HG03442 (cell line): ENCODE data around the gene MYBPC2.
"Not testable (repeated sequence)": the region's sequence is repeated elsewhere in the genome, so short reads cannot be mapped to it uniquely, and the experiment has no call there.

Source experiments
- ATAC-seq: cut with Tn5 transposase; IDR thresholded peaks from one replicate; pipeline ENCODE4 v1.9.1; 2021; ENCODE audit warnings: mild to moderate bottlenecking, moderate library complexity; ENCODE audit not compliant: unreplicated experiment

Gene MYBPC2

GRCh38 chr19:50427318-50427925, 5.3 kb upstream of the MYBPC2 start:
- no peak for ATAC-seq

GRCh38 chr19:50427997-50428425, 4.7 kb upstream of the MYBPC2 start:
- no peak for ATAC-seq

DNA sequence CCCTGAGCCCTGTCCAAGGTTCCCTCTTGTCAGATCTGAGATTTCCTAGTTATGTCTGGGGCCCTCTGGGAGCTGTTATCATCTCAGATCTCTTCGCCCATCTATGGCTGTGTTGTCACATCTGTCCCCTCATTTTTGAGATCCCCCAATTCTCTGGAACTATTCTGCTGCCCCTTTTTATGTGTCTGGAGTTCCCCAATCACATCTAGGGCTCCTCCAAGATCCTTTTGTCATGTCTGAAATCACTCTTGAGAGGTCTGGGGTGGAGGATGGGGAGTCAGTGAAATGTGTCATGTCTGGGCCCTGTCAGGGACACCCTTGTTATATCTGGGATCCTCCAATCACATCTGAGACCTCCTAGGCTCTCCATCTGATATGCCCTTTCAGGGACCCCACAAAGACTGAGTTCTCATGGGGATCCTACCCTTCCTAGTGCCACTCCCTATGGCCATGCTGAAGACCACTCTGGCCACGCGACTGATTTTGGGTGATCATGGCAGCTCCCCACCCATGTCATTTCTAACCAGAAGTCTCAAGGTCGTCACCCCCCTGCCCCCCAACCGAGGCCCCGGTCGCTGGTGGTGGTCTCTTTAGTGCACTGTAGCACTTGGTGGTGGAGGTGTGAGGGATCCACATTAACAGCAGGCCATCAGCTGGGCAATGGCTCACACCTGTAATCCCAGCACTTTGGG, 3.8 kb upstream of the MYBPC2 start:
- ATAC-seq: no peak

GRCh38 chr19:50430888-50431342, 1.8 kb upstream of the MYBPC2 start:
- no peak for ATAC-seq

DNA sequence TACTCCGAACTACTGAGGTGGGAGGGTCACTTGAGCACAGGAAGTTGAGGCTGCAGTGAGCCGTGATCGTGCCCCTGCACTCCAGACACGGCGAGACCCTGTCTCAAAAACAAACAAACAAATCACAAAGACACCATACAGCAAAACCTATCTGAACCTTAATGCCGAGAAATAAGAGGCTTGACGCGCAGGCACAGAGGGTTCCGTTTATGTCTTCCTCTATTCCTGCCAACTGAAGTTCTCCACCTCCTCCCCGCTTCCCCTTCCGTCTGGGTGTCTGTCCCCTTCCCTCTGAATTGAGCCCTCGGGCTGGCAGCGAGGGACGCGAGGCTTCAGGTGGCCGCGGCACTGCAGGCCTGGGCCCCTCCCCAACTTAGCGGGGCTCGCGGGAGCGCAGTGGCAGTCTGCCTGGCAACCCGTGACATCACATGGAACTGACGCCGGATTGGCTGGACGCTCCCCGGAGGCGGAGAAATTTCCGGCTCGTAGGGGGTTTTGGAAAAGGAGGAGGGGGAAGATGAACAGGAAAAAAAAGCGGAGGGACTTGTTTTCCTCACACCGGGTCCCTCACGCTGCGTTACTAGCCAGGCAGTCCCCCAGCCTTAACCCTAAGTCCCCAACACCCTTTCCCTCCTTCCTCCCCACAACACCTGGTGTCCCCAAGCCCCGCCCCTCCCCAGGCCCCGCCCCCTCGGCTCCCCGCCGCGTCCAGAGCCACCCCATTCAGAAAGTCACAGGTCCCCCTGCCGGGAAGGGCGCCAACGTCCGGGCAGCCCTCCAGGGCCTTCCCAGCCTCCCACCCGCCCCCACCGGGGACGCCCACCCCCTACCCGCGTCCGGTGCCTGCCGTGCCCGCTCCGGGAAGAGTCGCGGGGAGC, 1.1 kb upstream of the MYBPC2 start:
- ATAC-seq: peak; percentile 79

- ATAC-seq: no peak
These were observed 799 bp downstream of the MYBPC2 start for GRCh38 chr19:50433201-50434180.

DNA sequence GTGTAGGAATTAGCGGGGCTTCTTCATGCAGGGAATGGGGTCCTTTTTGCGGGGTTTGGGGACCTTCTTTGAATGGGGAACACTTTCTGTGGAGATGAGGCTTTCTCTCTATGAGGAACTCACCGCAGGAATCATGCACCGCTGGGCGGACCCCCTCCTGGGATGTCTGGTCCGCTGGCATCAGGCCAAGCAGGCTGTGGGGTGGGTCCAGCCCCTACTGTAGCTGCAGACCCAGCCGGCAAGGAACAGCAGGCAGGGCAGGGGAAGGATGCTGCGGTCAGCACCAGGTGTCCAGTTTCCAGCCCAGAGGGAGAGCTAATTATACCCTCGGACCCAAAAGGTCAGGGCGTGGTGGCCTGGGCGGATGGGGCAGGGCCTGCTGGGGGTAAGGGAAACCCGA, 1.8 kb downstream of the MYBPC2 start:
- ATAC-seq: no peak

DNA sequence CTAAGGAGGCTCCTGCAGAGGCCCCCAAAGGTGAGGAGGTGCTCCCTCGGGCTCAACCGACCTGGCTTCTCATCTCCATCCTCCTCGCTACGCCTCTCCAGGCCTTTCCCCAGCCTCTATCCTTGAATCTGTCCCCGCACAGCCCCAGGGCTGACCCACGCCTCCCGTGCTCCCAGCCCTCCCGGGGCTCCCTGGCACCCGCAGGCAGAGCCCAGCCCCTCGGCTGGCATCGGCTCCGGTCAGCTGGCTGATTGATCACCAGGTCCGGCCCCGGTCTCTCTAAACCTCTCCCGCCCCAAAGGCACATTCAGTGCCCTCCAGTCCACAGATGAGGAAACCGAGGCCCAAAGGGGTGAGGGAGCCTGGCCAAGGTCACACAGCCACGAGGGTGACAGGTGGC, 2.5 kb downstream of the MYBPC2 start:
- no peak for ATAC-seq

DNA sequence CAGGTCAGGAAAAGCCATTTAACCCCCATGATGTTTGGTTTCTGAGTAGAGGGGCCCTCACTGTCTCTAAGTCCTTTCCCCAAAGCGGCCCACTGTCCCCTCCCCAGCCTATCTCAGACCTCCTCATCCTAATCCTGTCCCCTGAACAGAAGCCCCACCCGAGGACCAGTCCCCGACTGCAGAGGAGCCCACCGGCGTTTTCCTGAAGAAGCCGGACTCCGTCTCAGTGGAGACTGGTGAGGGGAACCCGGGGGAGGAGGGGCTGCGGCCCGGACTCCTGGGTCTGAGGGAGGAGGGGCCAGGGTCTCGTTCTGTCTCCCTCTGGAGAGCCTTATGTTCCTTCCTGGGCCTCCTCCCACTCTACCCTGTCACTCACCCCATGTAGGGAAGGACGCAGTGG, 2.9 kb downstream of the MYBPC2 start:
- no peak for ATAC-seq

DNA sequence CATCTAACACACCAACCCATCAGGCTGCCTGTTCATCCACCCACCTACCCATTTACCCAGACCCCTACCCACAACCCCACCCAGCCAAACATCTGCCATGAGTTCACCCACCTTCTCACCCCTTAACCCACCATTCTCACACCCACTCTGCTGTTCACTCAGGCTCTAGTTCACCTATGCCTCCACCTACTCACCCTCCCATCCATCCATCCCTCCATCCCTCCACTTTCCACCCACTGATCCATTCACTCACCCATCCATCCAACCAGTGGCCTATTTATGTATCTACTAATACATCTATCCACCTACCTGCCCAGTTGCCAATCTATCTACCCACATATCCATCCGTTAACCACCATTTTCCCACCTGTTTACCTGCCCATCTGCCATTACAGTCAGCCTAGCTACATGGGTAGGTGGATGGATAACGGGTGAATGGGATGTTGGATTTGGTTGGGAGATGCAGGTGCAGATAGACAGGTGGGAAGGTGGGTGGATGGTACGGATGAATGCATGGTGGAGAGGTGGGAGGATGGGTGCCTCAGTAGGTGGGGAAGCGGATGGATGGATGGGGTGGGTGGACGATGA, 5.3 kb downstream of the MYBPC2 start:
- ATAC-seq: no peak

GRCh38 chr19:50439130-50439529, 6.4 kb downstream of the MYBPC2 start:
- not testable (repeated sequence) for ATAC-seq

GRCh38 chr19:50444059-50444458, 11.4 kb downstream of the MYBPC2 start:
- ATAC-seq: no peak

GRCh38 chr19:50447053-50447452, 14.4 kb downstream of the MYBPC2 start:
- no peak for ATAC-seq

- no peak for ATAC-seq
These were observed 15.1 kb downstream of the MYBPC2 start for GRCh38 chr19:50447750-50448149.

GRCh38 chr19:50449236-50449899, 16.7 kb downstream of the MYBPC2 start:
- ATAC-seq: no peak

DNA sequence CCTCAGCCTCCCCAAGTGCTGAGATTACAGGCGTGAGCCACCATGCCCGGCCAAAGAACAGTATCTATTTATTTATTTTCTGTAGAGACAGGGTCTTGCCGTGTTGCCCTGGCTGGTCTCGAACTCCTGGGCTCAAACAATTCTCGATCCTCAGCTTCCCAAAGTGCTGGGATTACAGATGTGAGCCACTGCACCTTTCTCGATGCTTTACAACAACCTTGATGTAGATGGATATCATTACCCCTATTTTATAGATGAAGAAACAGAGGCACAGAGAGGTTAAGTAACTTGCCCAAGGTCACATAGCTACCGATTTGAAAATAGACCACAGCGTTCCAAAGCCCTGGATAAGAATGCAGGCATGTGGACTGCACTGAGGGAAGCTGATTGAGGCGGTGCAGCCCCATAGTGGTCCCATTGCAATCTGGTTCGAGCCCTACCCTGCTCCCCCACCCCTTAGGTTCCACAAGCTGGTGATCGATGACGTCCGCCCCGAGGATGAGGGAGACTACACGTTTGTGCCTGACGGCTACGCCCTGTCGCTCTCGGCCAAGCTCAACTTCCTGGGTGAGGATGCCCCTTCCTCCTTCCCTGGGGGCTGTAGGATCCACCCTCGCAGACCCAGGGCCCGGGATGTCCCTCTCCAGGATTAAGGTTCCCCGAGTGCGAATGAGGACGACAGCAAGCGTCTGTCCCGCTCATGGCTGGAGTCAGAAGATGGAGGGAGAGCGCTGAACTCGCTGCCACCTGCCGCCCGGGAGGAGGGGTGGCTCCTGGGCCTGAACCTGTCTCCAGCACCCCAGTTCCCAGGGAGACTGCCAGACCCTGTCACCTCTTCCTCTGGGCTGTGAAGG, 17.9 kb downstream of the MYBPC2 start:
- no peak for ATAC-seq

DNA sequence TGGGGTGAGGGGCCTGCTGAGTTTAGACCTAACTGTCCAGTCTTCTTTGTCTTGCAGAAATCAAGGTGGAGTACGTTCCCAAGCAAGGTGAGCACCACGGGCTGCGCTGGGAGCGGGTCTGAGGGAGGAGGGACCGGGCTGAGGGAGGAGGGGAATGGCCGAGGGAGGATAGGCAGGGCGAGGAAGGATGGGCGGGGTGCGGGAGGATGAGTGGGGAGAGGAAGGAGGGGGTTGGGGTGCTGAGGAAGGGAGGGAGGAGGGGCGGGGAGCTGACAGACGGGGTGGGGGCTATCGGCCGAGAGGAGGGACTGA, 18.5 kb downstream of the MYBPC2 start:
- no peak for ATAC-seq

GRCh38 chr19:50453243-50453642, 20.6 kb downstream of the MYBPC2 start:
- no peak for ATAC-seq

- ATAC-seq: no peak
These were observed 23.3 kb downstream of the MYBPC2 start for GRCh38 chr19:50455992-50456391.
